GM19328 (cell line): Measurements from ENCODE around the gene ZIC5.

Experiments
- ATAC-seq: cut with Tn5 transposase; IDR thresholded peaks from one replicate; pipeline ENCODE4 v1.9.1; 2021; ENCODE audit warnings: mild to moderate bottlenecking, moderate library complexity; ENCODE audit not compliant: unreplicated experiment

Gene ZIC5

DNA sequence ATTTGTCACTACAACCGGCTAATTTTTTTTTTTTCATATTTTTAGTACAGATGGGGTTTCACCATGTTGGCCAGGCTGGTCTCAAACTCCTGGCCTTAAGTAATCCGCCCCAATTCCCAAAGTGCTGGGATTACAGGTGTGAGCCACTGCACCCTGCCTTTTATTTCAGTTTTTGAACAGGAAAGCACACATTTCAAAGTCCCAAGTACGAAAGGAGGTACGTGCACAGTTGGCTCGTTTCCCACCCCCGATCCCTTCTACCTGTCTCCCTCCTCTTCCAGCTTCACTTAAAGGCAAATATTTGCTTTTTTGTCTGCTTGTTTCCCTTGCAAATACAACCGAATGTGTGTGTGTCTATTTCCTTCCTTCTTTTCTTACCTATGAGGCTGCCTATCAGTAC lies 30.5 kb downstream of the ZIC5 start:
- ATAC-seq = no peak

DNA sequence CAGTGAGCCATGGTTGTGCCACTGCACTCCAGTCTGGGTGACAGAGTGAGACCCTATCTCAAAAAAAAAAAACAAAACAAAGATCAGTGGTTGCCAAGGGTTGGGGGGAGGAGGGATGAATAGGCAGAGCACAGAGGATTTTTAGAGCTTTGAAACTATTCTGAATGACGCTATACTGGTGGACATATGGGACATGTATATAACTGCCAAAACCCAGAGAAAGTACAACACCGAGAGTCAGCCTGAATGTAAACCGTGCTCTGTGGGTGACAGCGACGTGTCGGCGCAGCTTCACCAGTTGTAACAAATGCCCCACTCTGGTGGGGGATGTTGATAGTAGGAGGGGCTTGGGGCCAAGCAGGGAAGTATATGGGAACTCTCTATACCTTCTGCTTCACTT lies 32.9 kb downstream of the ZIC5 start:
- no peak for ATAC-seq

DNA sequence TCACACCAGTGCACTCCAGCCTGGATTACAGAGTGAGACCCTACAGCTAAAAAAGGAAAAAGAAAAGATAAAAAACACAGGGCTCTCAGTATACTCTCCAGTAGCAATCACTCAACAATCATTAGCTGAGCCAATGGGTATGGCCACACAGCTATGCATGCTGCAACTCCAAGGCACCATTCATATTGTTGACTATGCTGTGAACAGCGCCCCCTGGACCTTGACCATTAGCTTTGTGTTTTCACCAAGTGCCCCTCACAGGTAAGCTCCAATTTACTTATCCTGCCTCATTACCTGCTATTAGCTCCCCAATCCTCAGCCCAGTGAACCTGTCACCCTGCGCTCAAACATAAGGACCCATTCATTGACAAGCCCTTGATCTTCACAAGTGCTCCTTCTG lies 35.8 kb downstream of the ZIC5 start:
- no peak for ATAC-seq

DNA sequence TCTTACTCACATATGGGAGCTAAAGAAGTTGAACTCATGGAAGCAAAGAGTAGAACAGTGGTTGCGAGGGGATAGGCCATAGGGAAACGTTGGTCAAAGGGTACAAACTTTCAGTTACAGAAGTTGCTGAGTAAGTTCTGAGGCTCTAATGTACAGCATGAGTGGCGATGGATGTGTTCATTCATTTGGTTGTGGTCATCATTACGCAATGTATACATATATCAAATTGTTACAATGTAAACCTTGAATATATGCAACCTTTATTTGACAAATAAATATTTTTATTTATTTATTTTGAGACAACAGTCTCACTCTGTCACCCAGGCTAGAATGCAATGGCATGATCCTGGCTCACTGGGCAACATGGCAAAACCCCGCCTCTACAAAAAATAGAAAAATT lies 38.7 kb downstream of the ZIC5 start:
- ATAC-seq = no peak

DNA sequence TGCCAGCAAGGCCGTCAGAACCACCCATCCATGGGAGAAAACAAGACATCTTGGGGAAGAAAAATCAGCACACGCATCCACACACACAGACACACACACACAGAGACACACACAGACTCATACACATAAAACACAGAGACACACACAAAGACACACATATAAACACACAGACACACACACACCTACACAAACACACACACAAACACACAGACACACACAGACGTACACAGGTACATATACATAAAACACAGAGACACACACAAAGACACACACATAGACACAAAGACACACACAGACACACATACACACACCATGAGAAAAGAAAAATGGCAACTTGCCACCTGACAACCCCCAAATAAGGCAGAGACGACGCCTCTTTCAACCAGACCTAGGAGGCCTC lies 40.6 kb downstream of the ZIC5 start:
- no peak for ATAC-seq

DNA sequence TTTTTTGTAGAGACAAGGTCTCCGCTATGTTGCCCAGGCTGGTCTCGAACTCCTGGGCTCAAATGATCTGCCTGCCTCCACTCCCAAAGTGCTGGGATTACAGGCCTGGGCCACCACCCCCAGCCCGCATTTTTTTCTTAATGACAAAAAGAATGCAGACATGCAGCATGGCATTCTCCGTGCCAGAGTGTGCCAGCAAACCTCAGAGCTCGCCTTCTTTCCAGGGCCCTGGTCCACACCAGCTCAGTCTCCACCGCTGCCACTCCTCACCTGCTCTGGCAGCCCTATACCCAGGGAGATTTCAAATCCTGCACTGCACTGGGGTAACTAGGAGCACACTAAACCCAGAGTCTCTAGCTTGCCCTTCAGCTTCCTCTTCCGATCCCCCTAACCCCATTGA lies 41.7 kb downstream of the ZIC5 start:
- ATAC-seq = no peak

DNA sequence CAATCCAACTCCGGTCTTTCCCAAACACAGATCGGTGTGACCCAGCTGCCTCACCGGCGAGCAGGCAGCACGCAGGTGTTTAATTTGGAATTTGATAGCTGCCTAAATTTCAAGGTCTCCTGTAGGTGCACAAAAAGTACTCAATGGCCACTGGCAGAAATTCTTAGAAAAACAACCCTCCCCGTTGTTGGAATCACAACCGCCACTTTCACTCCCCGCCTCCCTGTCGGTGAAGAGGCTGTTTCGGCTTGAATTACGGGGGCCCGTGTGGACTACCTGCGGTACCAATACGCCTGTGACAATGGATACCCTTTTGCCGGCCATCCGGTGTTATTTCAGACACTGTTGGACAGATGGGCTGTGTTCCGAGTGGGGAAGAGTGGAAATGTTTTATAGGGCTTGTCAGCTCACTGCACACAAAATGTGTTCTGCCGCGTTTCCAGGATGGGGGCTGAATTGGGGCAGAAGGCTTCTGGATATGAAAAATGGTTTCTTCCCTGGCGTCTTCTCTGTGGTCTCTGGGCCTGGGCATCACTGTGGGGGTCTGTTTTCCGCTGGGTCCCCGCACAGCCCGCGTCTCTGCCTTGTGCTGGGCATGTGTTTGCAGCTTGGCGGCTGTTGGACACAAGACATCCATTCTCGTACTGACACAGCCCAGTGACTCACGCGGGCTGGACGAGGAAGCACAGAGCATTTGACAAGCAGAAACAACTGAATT lies 45.4 kb downstream of the ZIC5 start:
- no peak for ATAC-seq

DNA sequence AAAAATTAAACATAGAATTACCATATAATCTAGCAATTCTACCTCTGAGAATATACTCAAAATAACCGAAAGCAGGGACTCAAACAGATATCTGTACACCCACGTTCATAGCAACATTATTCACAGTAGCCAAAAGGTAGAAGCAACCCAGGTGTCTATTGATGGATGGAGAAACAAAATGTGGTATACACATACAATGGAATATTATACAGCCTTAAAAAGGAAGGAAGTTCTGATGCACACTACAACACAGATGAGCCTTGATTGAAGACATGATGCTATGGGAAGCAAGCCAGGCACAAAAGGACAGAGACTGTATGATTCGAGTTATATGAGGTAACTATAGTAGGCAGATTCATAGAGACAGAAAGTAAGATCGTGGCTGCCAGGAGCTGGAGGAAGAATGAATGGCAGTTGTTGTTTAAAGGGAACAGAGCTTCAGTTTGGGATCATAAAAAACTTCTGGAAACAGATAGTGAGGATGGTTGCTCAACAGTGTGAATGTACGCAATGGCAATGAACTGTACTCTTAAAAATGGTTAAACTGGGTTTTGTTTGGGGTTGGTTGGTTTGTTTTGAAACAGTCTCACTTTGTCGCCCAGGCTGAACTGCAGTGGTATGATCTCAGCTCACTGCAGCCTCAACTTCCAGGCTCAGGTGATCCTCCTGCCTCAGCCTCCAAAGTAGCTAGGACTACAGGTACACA lies 47.5 kb downstream of the ZIC5 start:
- ATAC-seq = no peak

DNA sequence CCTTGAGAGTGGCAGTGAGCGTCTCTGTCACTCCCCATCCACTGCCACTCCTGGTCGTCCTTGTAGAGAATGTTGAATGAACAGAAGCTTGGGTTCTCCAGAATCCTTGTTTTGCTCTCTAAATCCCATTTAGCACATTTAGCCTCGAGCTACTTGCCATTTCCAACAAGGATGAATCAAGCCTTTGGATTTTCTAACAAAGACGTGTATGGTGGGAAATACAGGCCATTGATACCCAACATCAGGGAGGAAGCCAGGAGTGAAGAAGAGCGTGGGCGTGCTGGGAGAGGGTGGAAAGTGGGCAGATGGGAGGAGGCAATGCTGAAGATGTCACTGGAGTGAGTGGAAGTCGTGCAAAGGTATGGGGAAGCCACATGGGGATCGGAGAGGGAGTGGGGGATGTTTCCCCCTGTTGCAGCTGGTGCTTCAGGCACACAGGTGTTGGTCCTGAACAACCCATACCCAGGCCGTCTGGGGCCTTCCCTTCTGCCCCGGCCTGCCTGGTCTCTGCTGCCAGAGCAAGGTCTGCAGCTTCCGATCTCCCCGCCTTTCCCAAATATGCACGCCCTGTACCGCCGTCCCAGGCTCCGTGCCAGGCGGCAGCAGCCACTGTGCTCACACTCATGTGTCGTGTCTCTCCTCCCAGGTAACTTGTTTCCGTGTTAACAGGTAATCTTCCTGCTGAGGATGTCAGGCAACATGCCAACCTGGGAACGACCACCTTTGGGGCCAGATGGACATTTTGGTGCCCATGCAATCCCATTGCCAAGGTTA lies 48.7 kb downstream of the ZIC5 start:
- no peak for ATAC-seq

DNA sequence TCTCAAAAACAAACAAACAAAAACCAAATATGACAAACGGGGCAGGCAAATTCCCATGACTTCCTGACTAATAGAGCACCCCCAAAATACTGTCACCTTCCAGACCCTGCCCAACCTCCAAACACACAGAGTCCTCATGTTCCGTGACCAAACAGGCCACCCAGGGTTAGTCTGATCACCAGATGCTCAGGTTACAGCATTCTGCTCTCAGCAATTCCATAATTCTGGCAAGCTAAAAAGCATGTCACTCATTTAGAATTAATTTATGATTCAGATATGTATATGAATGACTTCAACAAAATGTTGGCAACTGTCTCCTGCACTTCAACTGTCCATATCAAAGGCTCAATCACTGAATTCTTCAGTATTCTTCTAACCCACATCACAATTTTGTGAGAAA lies 52.4 kb downstream of the ZIC5 start:
- no peak for ATAC-seq

DNA sequence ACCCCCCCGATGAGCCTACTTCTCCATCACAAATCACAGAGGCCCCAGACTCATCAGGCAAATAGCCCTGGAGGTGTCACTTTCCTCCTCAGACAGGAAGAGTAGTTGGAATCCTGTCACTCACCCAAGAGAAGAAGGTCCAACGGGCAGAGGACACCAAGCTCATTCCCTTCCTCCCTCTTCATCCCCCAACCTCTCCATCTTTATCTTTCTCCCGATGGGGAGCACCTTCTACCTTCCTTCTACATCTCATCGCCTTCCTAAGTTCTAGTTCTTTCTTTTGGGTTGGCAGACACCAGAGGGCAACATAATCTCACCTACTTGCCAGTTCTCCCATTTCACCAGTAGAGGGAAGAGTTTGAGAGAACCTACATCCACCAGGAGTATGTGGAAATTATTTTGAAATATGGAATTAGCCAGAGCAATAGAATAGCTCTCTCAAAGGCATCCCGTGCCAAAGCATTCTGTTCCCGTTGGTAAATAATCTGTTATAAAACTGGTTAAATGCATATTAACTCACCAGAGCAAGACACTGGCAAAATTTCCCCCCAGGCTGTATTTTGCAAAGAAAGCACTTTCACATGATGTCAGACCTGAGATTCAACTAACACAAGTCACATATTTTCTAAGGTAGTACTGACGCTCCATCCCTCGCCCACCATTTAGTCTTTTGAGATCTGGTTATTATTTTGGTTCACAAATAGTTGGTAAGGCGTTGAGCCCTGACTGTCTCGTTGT lies 55.0 kb downstream of the ZIC5 start:
- ATAC-seq = peak; percentile 72

DNA sequence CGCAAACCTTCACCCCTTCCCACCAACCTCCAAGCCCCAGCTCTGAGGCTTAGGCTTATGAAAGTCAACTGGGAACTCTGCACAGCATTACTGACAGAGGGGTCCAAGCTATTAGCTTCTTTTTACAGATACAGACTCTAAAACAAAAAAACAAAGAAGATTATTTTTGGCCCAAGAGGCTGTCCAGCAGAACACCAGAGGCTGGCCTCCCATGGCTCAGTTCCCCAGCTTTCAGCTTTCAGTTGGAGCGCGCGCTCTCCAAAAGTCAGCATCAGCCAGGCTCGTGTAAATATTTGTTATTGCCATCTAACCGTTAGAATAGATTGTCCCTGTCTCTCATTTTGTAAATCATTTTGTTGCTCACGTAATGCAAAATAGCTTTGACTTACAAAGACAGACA lies 58.4 kb downstream of the ZIC5 start:
- no peak for ATAC-seq
